Glutamatergic neuron (in vitro differentiated cells): Measurements from ENCODE around the gene RPL14. TPM values are rescaled to one million over a fixed set of nuclear protein-coding genes. Genes with fewer than 3 reads are reported as not detected.
A peak's percentile ranks its signal among the peaks of the same experiment; 100 is the strongest.

Source experiments
- DNase-seq: peaks from one replicate; pipeline ENCODE4 v3.0.0; 2022
- H3K27ac Mint-ChIP-seq: one replicate; pipeline ENCODE4 v1.8.0; 2020; ENCODE audit warnings: mild to moderate bottlenecking, mixed read lengths, inconsistent platforms; ENCODE audit not compliant: unreplicated experiment
- H3K27me3 Mint-ChIP-seq: one replicate; pipeline ENCODE4 v1.8.0; 2020; ENCODE audit warnings: mild to moderate bottlenecking, moderate library complexity, mixed read lengths, inconsistent platforms; ENCODE audit not compliant: unreplicated experiment
- H3K36me3 Mint-ChIP-seq: one replicate; pipeline ENCODE4 v1.8.0; 2020; ENCODE audit warnings: mild to moderate bottlenecking, mixed read lengths, inconsistent platforms; ENCODE audit not compliant: unreplicated experiment
- H3K4me1 Mint-ChIP-seq: one replicate; pipeline ENCODE4 v1.8.0; 2020; ENCODE audit warnings: mild to moderate bottlenecking, low read depth, mixed read lengths, inconsistent platforms; ENCODE audit not compliant: unreplicated experiment
- H3K4me3 Mint-ChIP-seq: one replicate; pipeline ENCODE4 v1.8.0; 2020; ENCODE audit warnings: mild to moderate bottlenecking, mixed read lengths, inconsistent platforms; ENCODE audit not compliant: unreplicated experiment
- H3K9me3 Mint-ChIP-seq: one replicate; pipeline ENCODE4 v1.8.0; 2020; ENCODE audit warnings: mild to moderate bottlenecking, moderate library complexity, mixed read lengths, inconsistent platforms; ENCODE audit not compliant: unreplicated experiment
- long read RNA-seq: library from polyadenylated mRNA; unstranded; transcript quantifications from one replicate; pipeline ENCODE4 v2.0.0, GENCODE V29; 2020; ENCODE audit not compliant: unreplicated experiment
- total RNA-seq: library from RNA; stranded (reverse); fragmentation: NEBNext Ultra II Directional; extraction: Animal tissue kit (Norgen Biotek cat#: 25700); gene quantifications from one replicate; pipeline ENCODE4 v1.2.1, GENCODE V29; 2021; ENCODE audit not compliant: unreplicated experiment
- TF ChIP-seq, protein P1 (sequence below): fragments of 200-600 bp; sonication (generic); IDR thresholded peaks from one replicate; pipeline ENCODE4 v1.5.0; 2021; ENCODE audit not compliant: partially characterized antibody, unreplicated experiment

Gene RPL14
- total RNA-seq: 1,217 TPM
- long read RNA-seq, full-length matches to known transcripts: 708 of 728 reads
- long read RNA-seq, partial matches to known transcripts: 9 of 728 reads
- long read RNA-seq, other reads (novel, unspliced or antisense): 11 of 728 reads

DNA sequence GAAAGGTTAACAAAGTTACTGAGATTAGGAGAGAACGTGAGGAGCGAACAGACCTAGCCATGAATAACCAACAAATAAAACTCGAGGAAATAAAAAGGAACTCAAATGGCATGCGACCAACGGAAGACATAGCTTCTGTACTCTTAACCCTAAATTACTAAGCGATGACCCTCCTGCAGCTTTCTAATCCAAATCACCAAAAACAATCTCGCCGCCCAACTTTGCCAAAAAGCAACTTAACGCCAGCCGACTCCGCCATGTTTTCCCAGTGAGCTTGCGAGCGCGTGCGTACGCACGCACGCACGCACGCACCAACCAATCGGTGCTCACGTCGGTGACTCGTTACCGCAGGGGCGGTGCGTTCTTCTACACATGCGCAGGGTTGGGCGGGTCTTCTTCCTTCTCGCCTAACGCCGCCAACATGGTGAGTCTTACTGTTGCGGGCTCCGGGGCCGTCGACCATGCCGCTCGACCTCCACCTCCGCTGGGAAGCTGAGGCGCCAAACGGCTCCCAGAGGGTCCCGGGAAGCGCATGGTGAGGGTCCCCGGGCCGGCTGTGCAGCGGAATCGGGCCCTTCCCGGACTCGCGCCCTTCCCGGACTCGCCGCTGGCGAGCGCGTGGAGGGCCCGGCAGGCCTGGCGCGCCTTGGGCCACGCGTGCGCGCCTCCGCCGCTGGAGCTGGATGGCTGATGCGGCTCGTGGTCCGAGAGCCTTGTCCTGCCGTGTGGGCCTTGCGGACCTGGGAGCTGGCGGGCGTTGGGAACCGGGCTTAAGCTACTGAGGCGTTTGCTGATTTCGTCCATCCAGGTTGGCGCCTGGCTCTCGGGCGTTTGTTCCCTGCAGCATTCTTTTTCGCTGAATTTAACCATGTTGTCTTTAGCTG lies at the start of gene RPL14:
TSS of gene RPL14 (plus strand) at position 400 of the 884 bp plus-strand sequence. CDS start at position 533, 133 bp downstream.
- peaks cover 10% of the 10 kb centered on the region for H3K27me3 Mint-ChIP-seq
- H3K27ac Mint-ChIP-seq: peak within 1 kb of the TSS; percentile 88
- H3K36me3 Mint-ChIP-seq: peaks cover 5% of the 10 kb centered on the region
- peaks cover 8% of the 10 kb centered on the region for H3K9me3 Mint-ChIP-seq
- H3K4me1 Mint-ChIP-seq: peaks cover 12% of the 10 kb centered on the region
- DNase-seq: peak; percentile 94
- peak within 1 kb of the TSS; percentile 96 for H3K4me3 Mint-ChIP-seq
- TF ChIP-seq, protein P1, sequence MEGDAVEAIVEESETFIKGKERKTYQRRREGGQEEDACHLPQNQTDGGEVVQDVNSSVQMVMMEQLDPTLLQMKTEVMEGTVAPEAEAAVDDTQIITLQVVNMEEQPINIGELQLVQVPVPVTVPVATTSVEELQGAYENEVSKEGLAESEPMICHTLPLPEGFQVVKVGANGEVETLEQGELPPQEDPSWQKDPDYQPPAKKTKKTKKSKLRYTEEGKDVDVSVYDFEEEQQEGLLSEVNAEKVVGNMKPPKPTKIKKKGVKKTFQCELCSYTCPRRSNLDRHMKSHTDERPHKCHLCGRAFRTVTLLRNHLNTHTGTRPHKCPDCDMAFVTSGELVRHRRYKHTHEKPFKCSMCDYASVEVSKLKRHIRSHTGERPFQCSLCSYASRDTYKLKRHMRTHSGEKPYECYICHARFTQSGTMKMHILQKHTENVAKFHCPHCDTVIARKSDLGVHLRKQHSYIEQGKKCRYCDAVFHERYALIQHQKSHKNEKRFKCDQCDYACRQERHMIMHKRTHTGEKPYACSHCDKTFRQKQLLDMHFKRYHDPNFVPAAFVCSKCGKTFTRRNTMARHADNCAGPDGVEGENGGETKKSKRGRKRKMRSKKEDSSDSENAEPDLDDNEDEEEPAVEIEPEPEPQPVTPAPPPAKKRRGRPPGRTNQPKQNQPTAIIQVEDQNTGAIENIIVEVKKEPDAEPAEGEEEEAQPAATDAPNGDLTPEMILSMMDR: no peak

DNA sequence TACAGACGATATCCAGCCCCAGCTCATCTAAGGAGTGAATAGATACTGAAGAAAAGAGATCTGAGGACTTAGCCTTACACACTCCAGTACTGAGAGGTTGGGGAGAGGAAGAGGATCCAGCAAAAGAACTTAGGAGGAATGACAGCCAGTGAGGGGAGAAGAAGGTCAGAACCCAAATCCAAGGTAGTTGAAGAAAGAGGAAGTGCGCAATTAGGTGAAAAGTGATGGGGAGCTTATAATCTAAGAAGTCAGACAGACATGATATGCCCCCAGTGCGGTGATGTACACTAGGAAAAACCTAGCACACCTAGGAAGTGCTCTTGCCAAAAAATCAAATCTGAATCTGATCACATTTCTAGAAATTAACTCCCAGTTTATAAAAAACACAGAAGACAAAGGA lies 49.5 kb upstream of the RPL14 start:
- Mint-ChIP-seq H3K9me3 (peaks cover 1% of the 10 kb centered on the region), H3K36me3 (no peaks in the 10 kb centered on the region), H3K4me3 (no peak overlapping the region), H3K27me3 (no peaks in the 10 kb centered on the region), H3K27ac (no peak overlapping the region), H3K4me1 (peaks cover 1% of the 10 kb centered on the region)
- DNase-seq: no peak
- TF ChIP-seq, protein P1: no peak

DNA sequence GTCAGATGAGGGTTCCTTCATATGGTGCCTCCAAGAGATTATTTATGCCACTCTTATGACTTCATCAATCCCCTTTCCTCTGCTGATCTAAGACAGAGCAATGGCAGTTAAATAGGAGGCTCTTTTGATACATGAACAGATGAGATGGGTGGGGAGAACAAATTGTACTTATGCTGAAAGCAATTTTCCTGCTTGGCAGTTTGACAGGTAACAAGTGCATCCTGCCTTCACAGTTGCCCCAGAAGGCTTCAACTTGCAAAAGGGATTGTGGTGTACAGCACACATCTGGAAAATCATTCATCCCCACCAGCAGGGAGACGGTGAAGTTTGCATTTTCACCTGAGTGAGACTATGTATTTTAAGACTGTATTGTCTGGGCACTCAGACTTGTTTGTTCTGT lies 42.9 kb upstream of the RPL14 start:
- Mint-ChIP-seq H3K4me3 (no peak overlapping the region), H3K27me3 (no peaks in the 10 kb centered on the region), H3K36me3 (peaks cover 4% of the 10 kb centered on the region), H3K4me1 (peaks cover 6% of the 10 kb centered on the region), H3K9me3 (no peaks in the 10 kb centered on the region), H3K27ac (no peak overlapping the region)
- TF ChIP-seq, protein P1: no peak
- no peak for DNase-seq

DNA sequence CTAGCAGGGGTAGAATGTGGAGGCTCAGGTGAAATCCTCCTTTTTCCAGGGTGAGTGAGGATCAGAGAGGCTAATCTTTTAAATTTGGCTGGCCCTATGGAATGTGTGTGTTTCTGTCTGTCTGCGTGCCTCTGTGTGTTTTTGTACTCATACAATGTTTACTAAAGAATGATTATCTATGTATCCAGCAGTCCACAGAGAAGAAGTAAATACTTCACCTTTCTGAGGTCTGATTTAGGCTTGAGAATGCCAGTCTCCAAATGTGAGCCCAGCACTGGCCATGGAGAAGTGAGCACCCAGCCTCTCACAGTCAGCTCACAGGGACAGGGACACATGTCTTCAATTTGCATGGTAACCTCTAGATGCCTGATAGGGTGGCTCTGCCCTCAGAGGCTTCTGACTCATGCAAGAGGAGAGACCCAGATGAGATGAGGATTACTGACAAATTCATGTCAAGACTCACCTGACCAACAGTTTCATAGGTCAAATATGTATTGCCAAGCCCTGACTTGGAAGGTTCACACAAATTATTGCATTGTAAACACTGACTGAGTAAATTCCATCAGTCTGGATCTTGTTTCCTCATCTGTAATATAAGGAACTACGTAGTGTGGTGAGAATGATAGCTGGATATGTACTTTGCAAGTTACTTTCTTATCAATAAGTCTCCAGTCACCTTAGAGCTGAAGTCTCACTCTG lies 39.1 kb upstream of the RPL14 start:
- Mint-ChIP-seq H3K4me3 (no peak overlapping the region), H3K27ac (no peak overlapping the region), H3K9me3 (no peaks in the 10 kb centered on the region), H3K4me1 (peaks cover 6% of the 10 kb centered on the region), H3K27me3 (no peaks in the 10 kb centered on the region), H3K36me3 (peaks cover 4% of the 10 kb centered on the region)
- TF ChIP-seq, protein P1: no peak
- no peak for DNase-seq
